Ishikawa (cell line): ENCODE results near the gene NDUFA7.

Source experiments
- CEBPB ChIP-seq: IDR thresholded peaks from 2 replicates; pipeline ENCODE4 v1.6.1; 2012
- EGR1 ChIP-seq: IDR thresholded peaks from 2 replicates; pipeline ENCODE4 v1.6.1; 2012
- EP300 ChIP-seq: IDR thresholded peaks from 2 replicates; pipeline ENCODE4 v1.6.1; 2012; ENCODE audit warnings: borderline replicate concordance
- FOXM1 ChIP-seq: IDR thresholded peaks from 2 replicates; pipeline ENCODE4 v1.6.1; 2012; ENCODE audit warnings: low read depth, borderline replicate concordance
- NFIC ChIP-seq: IDR thresholded peaks from 2 replicates; pipeline ENCODE4 v1.6.1; 2012
- RAD21 ChIP-seq: IDR thresholded peaks from 2 replicates; pipeline ENCODE4 v1.6.1; 2012; ENCODE audit warnings: low read depth
- TAF1 ChIP-seq: IDR thresholded peaks from 2 replicates; pipeline ENCODE4 v1.6.1; 2012; ENCODE audit warnings: low read depth, mild to moderate bottlenecking
- YY1 ChIP-seq: IDR thresholded peaks from 2 replicates; pipeline ENCODE4 v1.6.1; 2012; ENCODE audit warnings: low read depth

- TF ChIP-seq TAF1 (no peak), NFIC (peak; percentile 81), RAD21 (peak; percentile 28; the same call in 1 of the 2 replicates), EP300 (no peak), EGR1 (peak; percentile 86), YY1 (peak; percentile 44; the same call in 1 of the 2 replicates), FOXM1 (no peak), CEBPB (no peak)
Observed at GRCh38 chr19:8324186-8325050, 3.2 kb upstream of the NDUFA7 start.
